ENCODE data around the gene FAM181A.

DNA sequence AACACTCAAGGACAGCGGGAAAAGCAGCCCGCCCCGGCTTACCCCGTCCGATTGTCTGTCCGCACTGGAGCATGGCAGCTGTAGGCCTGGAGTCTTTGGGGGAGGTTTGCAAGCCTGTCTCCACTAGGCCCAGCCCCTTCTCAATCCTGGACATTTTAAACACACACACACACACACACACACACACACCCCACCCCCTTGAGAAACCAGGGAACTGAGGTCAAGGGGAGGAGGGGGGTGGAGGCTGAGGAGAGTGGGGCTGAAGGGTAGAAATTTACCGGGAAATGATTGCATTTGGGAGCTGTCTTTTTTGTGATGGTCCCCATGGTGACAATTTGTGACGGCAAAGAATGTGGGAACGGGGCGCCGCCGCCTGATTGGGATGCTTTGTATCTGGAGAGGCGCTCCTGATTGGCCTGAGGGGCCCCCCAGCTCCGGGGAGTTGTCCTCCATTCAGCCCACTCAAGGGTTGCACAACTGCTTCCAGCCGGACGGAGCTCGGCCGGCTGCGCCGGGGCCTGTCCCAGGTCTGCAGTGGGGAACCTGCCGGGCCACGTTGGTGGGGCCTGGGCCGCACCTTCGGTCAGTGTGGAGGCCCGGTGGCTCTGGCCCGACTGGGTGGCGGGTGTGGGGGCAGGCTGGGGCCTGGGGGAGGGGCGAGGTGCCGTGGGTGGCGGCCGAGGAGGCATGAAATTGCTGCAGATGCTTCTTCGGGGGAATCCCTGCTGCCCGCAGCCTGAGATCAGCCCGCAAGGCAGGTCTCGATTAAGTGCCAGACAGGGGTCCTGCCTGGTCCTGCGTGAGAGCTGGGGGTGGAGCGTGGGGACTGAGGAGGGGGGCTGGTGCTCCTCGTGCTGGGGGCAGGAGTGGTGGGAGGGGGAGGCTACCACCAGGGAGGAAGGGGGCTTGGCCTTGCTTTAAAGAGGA is at the start of gene FAM181A:
- TF ChIP-seq, protein P1, sequence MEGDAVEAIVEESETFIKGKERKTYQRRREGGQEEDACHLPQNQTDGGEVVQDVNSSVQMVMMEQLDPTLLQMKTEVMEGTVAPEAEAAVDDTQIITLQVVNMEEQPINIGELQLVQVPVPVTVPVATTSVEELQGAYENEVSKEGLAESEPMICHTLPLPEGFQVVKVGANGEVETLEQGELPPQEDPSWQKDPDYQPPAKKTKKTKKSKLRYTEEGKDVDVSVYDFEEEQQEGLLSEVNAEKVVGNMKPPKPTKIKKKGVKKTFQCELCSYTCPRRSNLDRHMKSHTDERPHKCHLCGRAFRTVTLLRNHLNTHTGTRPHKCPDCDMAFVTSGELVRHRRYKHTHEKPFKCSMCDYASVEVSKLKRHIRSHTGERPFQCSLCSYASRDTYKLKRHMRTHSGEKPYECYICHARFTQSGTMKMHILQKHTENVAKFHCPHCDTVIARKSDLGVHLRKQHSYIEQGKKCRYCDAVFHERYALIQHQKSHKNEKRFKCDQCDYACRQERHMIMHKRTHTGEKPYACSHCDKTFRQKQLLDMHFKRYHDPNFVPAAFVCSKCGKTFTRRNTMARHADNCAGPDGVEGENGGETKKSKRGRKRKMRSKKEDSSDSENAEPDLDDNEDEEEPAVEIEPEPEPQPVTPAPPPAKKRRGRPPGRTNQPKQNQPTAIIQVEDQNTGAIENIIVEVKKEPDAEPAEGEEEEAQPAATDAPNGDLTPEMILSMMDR (IDR thresholded peaks at IDR 0.05), result no peak
- no peak for TF ChIP-seq POLR2A (IDR thresholded peaks at IDR 0.05)

Data from lower leg skin (tissue), 3 donors.